H9 (cell line): ENCODE measurements around the gene OBSL1. TPM values are rescaled to one million over a fixed set of nuclear protein-coding genes. Genes with fewer than 3 reads are reported as not detected.

Experiments used
- DNase-seq: peaks from one replicate; pipeline ENCODE4 v3.0.0-alpha.2; 2017
- H2AFZ ChIP-seq: one replicate; pipeline ENCODE4 v1.6.1; 2013; ENCODE audit warnings: mild to moderate bottlenecking, low read length, control low read depth, moderate library complexity
- H2AK5ac ChIP-seq: 2 replicates; pipeline ENCODE4 v1.6.1; 2013; ENCODE audit warnings: low read length, control low read depth, mixed read lengths; ENCODE audit not compliant: insufficient read length
- H2BK120ac ChIP-seq: one replicate; pipeline ENCODE4 v1.6.1; 2013; ENCODE audit warnings: low read depth, mild to moderate bottlenecking, low read length, control low read depth, inconsistent platforms; ENCODE audit not compliant: poor library complexity, severe bottlenecking
- H2BK12ac ChIP-seq: 2 replicates; pipeline ENCODE4 v1.6.1; 2013; ENCODE audit warnings: low read length, control low read depth, mixed read lengths, low read depth; ENCODE audit not compliant: insufficient read length
- H2BK15ac ChIP-seq: 2 replicates; pipeline ENCODE4 v1.6.1; 2013; ENCODE audit warnings: low read depth, low read length, control low read depth
- H2BK20ac ChIP-seq: one replicate; pipeline ENCODE4 v1.6.1; 2013; ENCODE audit warnings: low read depth, mild to moderate bottlenecking, low read length, control low read depth, inconsistent platforms; ENCODE audit not compliant: poor library complexity, severe bottlenecking
- H2BK5ac ChIP-seq: 2 replicates; pipeline ENCODE4 v1.6.1; 2013; ENCODE audit warnings: low read length, control low read depth, mixed read lengths; ENCODE audit not compliant: insufficient read length
- H3K14ac ChIP-seq: 2 replicates; pipeline ENCODE4 v1.6.1; 2013; ENCODE audit warnings: low read length, control low read depth; ENCODE audit not compliant: insufficient read depth
- H3K18ac ChIP-seq: 2 replicates; pipeline ENCODE4 v1.6.1; 2013; ENCODE audit warnings: low read depth, mild to moderate bottlenecking, mixed read lengths, low read length, control low read depth; ENCODE audit not compliant: insufficient read length
- H3K23ac ChIP-seq: 2 replicates; pipeline ENCODE4 v1.6.1; 2013; ENCODE audit warnings: low read length, control low read depth, mixed read lengths, low read depth; ENCODE audit not compliant: insufficient read length
- H3K23me2 ChIP-seq: 2 replicates; pipeline ENCODE4 v1.6.1; 2013; ENCODE audit warnings: low read depth, mild to moderate bottlenecking, mixed read lengths, low read length, control low read depth; ENCODE audit not compliant: insufficient read length, poor library complexity, severe bottlenecking
- H3K27ac ChIP-seq: 2 replicates; pipeline ENCODE4 v1.5.1; 2013; ENCODE audit warnings: low read length, control low read depth, mixed read lengths, low read depth; ENCODE audit not compliant: insufficient read length
- H3K27me3 ChIP-seq: 2 replicates; pipeline ENCODE4 v1.6.1; 2013; ENCODE audit warnings: low read length, control low read depth, inconsistent platforms; ENCODE audit not compliant: insufficient read depth
- H3K4ac ChIP-seq: 2 replicates; pipeline ENCODE4 v1.6.1; 2013; ENCODE audit warnings: low read depth, mild to moderate bottlenecking, control low read depth, inconsistent platforms, low read length, moderate library complexity
- H3K4me1 ChIP-seq: 2 replicates; pipeline ENCODE4 v1.6.1; 2013; ENCODE audit warnings: low read length, control low read depth, inconsistent platforms; ENCODE audit not compliant: insufficient read depth
- H3K4me2 ChIP-seq: 2 replicates; pipeline ENCODE4 v1.6.1; 2013; ENCODE audit warnings: low read length, control low read depth, mixed read lengths; ENCODE audit not compliant: insufficient read length, insufficient read depth
- H3K56ac ChIP-seq: 2 replicates; pipeline ENCODE4 v1.6.1; 2013; ENCODE audit warnings: low read depth, mild to moderate bottlenecking, mixed read lengths, low read length, control low read depth; ENCODE audit not compliant: insufficient read length
- H3K79me1 ChIP-seq: 2 replicates; pipeline ENCODE4 v1.6.1; 2013; ENCODE audit warnings: low read depth, mild to moderate bottlenecking, moderate library complexity, low read length, control low read depth, inconsistent platforms; ENCODE audit not compliant: insufficient read depth, poor library complexity, severe bottlenecking
- H3K79me2 ChIP-seq: 2 replicates; pipeline ENCODE4 v1.6.1; 2013; ENCODE audit warnings: low read length, control low read depth, inconsistent platforms; ENCODE audit not compliant: insufficient read depth
- H3K9ac ChIP-seq: 2 replicates; pipeline ENCODE4 v1.6.1; 2013; ENCODE audit warnings: low read length, control low read depth, mixed read lengths; ENCODE audit not compliant: insufficient read length; ENCODE audit errors: extremely low read depth
- H3K9me3 ChIP-seq: one replicate; pipeline ENCODE4 v1.6.1; 2013; ENCODE audit warnings: low read depth, low read length, inconsistent platforms; ENCODE audit not compliant: control insufficient read depth
- H3T11ph ChIP-seq: one replicate; pipeline ENCODE4 v1.6.1; 2013; ENCODE audit warnings: mild to moderate bottlenecking, low read length, control low read depth, inconsistent platforms
- H4K20me1 ChIP-seq: one replicate; pipeline ENCODE4 v1.6.1; 2013; ENCODE audit not compliant: control insufficient read depth, insufficient read length, insufficient read depth
- H4K5ac ChIP-seq: 2 replicates; pipeline ENCODE4 v1.6.1; 2013; ENCODE audit warnings: low read depth, mild to moderate bottlenecking, mixed read lengths, low read length, control low read depth; ENCODE audit not compliant: insufficient read length
- H4K8ac ChIP-seq: replicated peaks from 2 replicates; pipeline ENCODE4 v1.6.1; 2013; ENCODE audit warnings: low read length, control low read depth, mixed read lengths, low read depth; ENCODE audit not compliant: insufficient read length
- H4K91ac ChIP-seq: 2 replicates; pipeline ENCODE4 v1.6.1; 2013; ENCODE audit warnings: low read depth, mild to moderate bottlenecking, moderate library complexity, mixed read lengths, low read length, control low read depth; ENCODE audit not compliant: insufficient read length
- H3K27ac Mint-ChIP-seq, 3 experiments: 2 replicates in 2 of 3; 3 replicates in 1 of 3; pipeline ENCODE4 v1.8.0; 2020 to 2021; ENCODE audit warnings: mixed read lengths in 3 of 3, mild to moderate bottlenecking in 1 of 3, moderate library complexity in 1 of 3
- H3K27me3 Mint-ChIP-seq: 2 replicates; pipeline ENCODE4 v1.8.0; 2021; ENCODE audit warnings: low read depth, mild to moderate bottlenecking, moderate library complexity, mixed read lengths
- H3K36me3 Mint-ChIP-seq, 3 experiments: 2 replicates in 2 of 3; 3 replicates in 1 of 3; pipeline ENCODE4 v1.8.0; 2020 to 2021; ENCODE audit warnings: low read depth in 3 of 3, mixed read lengths in 3 of 3; ENCODE audit not compliant: insufficient read depth in 1 of 3
- H3K4me1 Mint-ChIP-seq, 2 experiments: 2 replicates each; pipeline ENCODE4 v1.8.0; 2020; ENCODE audit warnings: mixed read lengths in 2 of 2
- H3K4me3 Mint-ChIP-seq, 2 experiments: 2 replicates in 1 of 2; 3 replicates in 1 of 2; pipeline ENCODE4 v1.8.0; 2020 to 2021; ENCODE audit warnings: mild to moderate bottlenecking in 2 of 2, mixed read lengths in 2 of 2, moderate library complexity in 1 of 2
- H3K9me3 Mint-ChIP-seq, 2 experiments: 2 replicates in 1 of 2; 3 replicates in 1 of 2; pipeline ENCODE4 v1.8.0; 2020; ENCODE audit warnings: mild to moderate bottlenecking in 2 of 2, mixed read lengths in 2 of 2, moderate library complexity in 1 of 2
- CTCF ChIP-seq: fragments of 200-600 bp; sonication (generic); conservative IDR thresholded peaks from 3 replicates; pipeline ENCODE4 v1.8.0; 2021; ENCODE audit warnings: antibody characterized with exemption, mild to moderate bottlenecking
- WGBS: extraction: QIAGEN DNeasy Blood & Tissue Kit; methylation state at CpG from one replicate; pipeline ENCODE4 v1.1.7; 2013; ENCODE audit warnings: missing lambda C conversion rate, low lambda C conversion rate, mixed read lengths; ENCODE audit not compliant: insufficient read length; ENCODE audit errors: extremely low coverage; 5-methylcytosine and 5-hydroxymethylcytosine counted together
- total RNA-seq: library from RNA; stranded (reverse); gene quantifications from 2 replicates; pipeline ENCODE4 v1.2.1, GENCODE V29; 2021

OBSL1 gene
- total RNA-seq, 1 experiment from 2014 or later, result 140 TPM

- Histone ChIP-seq H3K23ac (no peak within 1 kb of the TSS), H3K4me1 (peaks cover 10% of the 10 kb centered on the region; the same call in 1 of the 2 replicates), H4K20me1 (peaks cover 3% of the 10 kb centered on the region), H2BK15ac (no peak within 1 kb of the TSS), H2AK5ac (no peak within 1 kb of the TSS), H3K4ac (no peak within 1 kb of the TSS), H3K27ac (no peak within 1 kb of the TSS), H3K23me2 (peaks cover 4% of the 10 kb centered on the region), H4K8ac (no peak within 1 kb of the TSS), H2BK120ac (no peak within 1 kb of the TSS), H4K5ac (no peak within 1 kb of the TSS), H2BK12ac (no peak within 1 kb of the TSS), H2BK20ac (no peak within 1 kb of the TSS), H4K91ac (no peak within 1 kb of the TSS), H3K18ac (no peak within 1 kb of the TSS), H3K56ac (no peak within 1 kb of the TSS), H3K27me3 (peaks cover 19% of the 10 kb centered on the region; the same call in 1 of the 2 replicates), H3K79me2 (no peaks in the 10 kb centered on the region), H2AFZ (no peak within 1 kb of the TSS), H3K79me1 (no peaks in the 10 kb centered on the region), H3K9ac (no peak within 1 kb of the TSS), H3T11ph (no peak within 1 kb of the TSS), H2BK5ac (no peak within 1 kb of the TSS), H3K9me3 (no peaks in the 10 kb centered on the region), H3K14ac (peak within 1 kb of the TSS; percentile 61), H3K4me2 (peak within 1 kb of the TSS; percentile 25)
- Mint-ChIP-seq H3K27ac (peak within 1 kb of the TSS in 1 of 3 experiments; percentile 43; a peak in 1 of 7 replicates), H3K4me1 (peaks cover 48 to 68% of the 10 kb centered on the region in 2 experiments), H3K9me3 (no peaks in the 10 kb centered on the region; a peak in 3 of 5 replicates), H3K4me3 (peak within 1 kb of the TSS in 1 of 2 experiments; percentile 63; a peak in 4 of 5 replicates), H3K27me3 (peaks cover 91% of the 10 kb centered on the region), H3K36me3 (no peaks in the 10 kb centered on the region; a peak in 1 of 7 replicates)
- TF ChIP-seq CTCF, result no peak
- WGBS, result no CpG with 5 or more reads among the region's 31 CpGs
- no peak for DNase-seq
These were observed 57.1 kb downstream of the OBSL1 start, which contains the start of gene ASIC4 for GRCh38 chr2:219514196-219514761. TSS of gene ASIC4 (plus strand) at chr2:219514482. CDS start at chr2:219514725, 243 bp downstream.
